GM12878 (cell line): Measurements from ENCODE around the gene ITPR2. TPM values are rescaled to one million over a fixed set of nuclear protein-coding genes. Genes with fewer than 3 reads are reported as not detected.
A peak's percentile ranks its signal among the peaks of the same experiment; 100 is the strongest.

ENCODE experiments used
- ATF7 ChIP-seq: fragments of 450-650 bp; IDR thresholded peaks from 2 replicates; pipeline ENCODE4 v1.6.1; 2016; ENCODE audit warnings: low read depth, mild to moderate bottlenecking
- BMI1 ChIP-seq: fragments of 450-650 bp; IDR thresholded peaks from 2 replicates; pipeline ENCODE4 v1.6.1; 2016; ENCODE audit warnings: mild to moderate bottlenecking, moderate library complexity, borderline replicate concordance
- CEBPB ChIP-seq, 2 experiments: fragments of 150-350 bp in 1 of 2; IDR thresholded peaks; 2 replicates each; pipeline ENCODE4 v1.6.1; 2012 to 2014; ENCODE audit warnings: low read depth in 2 of 2, low read length in 2 of 2, borderline replicate concordance in 1 of 2, inconsistent platforms in 1 of 2
- CHD1 ChIP-seq: IDR thresholded peaks from 2 replicates; pipeline ENCODE4 v1.6.1; 2012; ENCODE audit warnings: low read depth, low read length, improper control_type of control experiment
- CREB1 ChIP-seq: IDR thresholded peaks from 2 replicates; pipeline ENCODE4 v1.6.1; 2012; ENCODE audit warnings: low read depth, mild to moderate bottlenecking, inconsistent platforms
- DPF2 ChIP-seq: fragments of 450-650 bp; IDR thresholded peaks from 2 replicates; pipeline ENCODE4 v1.6.1; 2017; ENCODE audit warnings: mild to moderate bottlenecking
- E2F4 ChIP-seq: IDR thresholded peaks from 2 replicates; pipeline ENCODE4 v1.6.1; 2012; ENCODE audit warnings: low read depth, low read length, improper control_type of control experiment
- GABPA ChIP-seq: IDR thresholded peaks from 2 replicates; pipeline ENCODE4 v1.6.1; 2014; ENCODE audit warnings: antibody characterized with exemption, low read depth, mild to moderate bottlenecking, inconsistent platforms
- HDAC2 ChIP-seq: fragments of 200-600 bp; sonication (generic); IDR thresholded peaks from 2 replicates; pipeline ENCODE4 v1.6.1; 2017
- IKZF1 ChIP-seq: fragments of 450-650 bp; conservative IDR thresholded peaks from 2 replicates; pipeline ENCODE4 v1.6.1; 2017; ENCODE audit warnings: antibody characterized with exemption, mild to moderate bottlenecking
- IKZF2 ChIP-seq, 2 experiments: fragments of 450-650 bp; IDR thresholded peaks; 2 replicates each; pipeline ENCODE4 v1.6.1; 2017; ENCODE audit warnings: mild to moderate bottlenecking in 2 of 2, moderate library complexity in 2 of 2
- MEF2B ChIP-seq: fragments of 450-650 bp; IDR thresholded peaks from 2 replicates; pipeline ENCODE4 v1.6.1; 2018; ENCODE audit warnings: mild to moderate bottlenecking, moderate library complexity; ENCODE audit not compliant: partially characterized antibody, poor library complexity, severe bottlenecking
- MTA2 ChIP-seq: fragments of 450-650 bp; IDR thresholded peaks from 2 replicates; pipeline ENCODE4 v1.6.1; 2016; ENCODE audit warnings: low read depth, mild to moderate bottlenecking, moderate library complexity
- MTA3 ChIP-seq: IDR thresholded peaks from 2 replicates; pipeline ENCODE4 v1.6.1; 2012; ENCODE audit warnings: low read length, inconsistent platforms, borderline replicate concordance
- NBN ChIP-seq: fragments of 450-650 bp; IDR thresholded peaks from 2 replicates; pipeline ENCODE4 v1.6.1; 2016
- NFIC ChIP-seq: IDR thresholded peaks from 2 replicates; pipeline ENCODE4 v1.6.1; 2012; ENCODE audit warnings: low read depth, mild to moderate bottlenecking, inconsistent platforms, low read length, moderate library complexity
- NFXL1 ChIP-seq: fragments of 450-650 bp; IDR thresholded peaks from 2 replicates; pipeline ENCODE4 v1.6.1; 2017; ENCODE audit warnings: antibody characterized with exemption, mild to moderate bottlenecking, borderline replicate concordance
- NFYA ChIP-seq: IDR thresholded peaks from 2 replicates; pipeline ENCODE4 v1.6.1; 2011; ENCODE audit warnings: low read depth, mild to moderate bottlenecking, low read length, improper control_type of control experiment, borderline replicate concordance
- NR2F1 ChIP-seq: fragments of 450-650 bp; conservative IDR thresholded peaks from 2 replicates; pipeline ENCODE4 v1.6.1; 2017; ENCODE audit warnings: mild to moderate bottlenecking
- POLR2AphosphoS5 ChIP-seq: IDR thresholded peaks from 2 replicates; pipeline ENCODE4 v1.6.1; 2011; ENCODE audit warnings: mild to moderate bottlenecking, low read length, inconsistent platforms
- SRF ChIP-seq, 2 experiments: IDR thresholded peaks; 2 replicates each; pipeline ENCODE4 v1.6.1; 2011; ENCODE audit warnings: low read depth in 2 of 2, low read length in 2 of 2, mild to moderate bottlenecking in 1 of 2, moderate library complexity in 1 of 2
- YY1 ChIP-seq: IDR thresholded peaks from 2 replicates; pipeline ENCODE4 v1.6.1; 2011; ENCODE audit warnings: low read depth, mild to moderate bottlenecking, low read length
- ZNF24 ChIP-seq: fragments of 450-650 bp; IDR thresholded peaks from 2 replicates; pipeline ENCODE4 v1.6.1; 2017; ENCODE audit warnings: antibody characterized with exemption, mild to moderate bottlenecking
- polyA plus RNA-seq, 11 experiments: library from polyadenylated mRNA; depleted of rRNA in 4 of 11; unstranded in 6 of 11; stranded (reverse) in 5 of 11; fragments of >200 nt; fragmentation: Nextera tagmentation in 4 of 11; fragmentation: Illumina TruSeq in 1 of 11; extraction: Ambion mirVana in 4 of 11; extraction: Trizol in 1 of 11; gene quantifications; 1 replicate in 1 of 11; 2 replicates in 10 of 11; pipeline versions ENCODE4 v1.2.1 to v1.2.3, GENCODE V29; 2011 to 2016; ENCODE audit warnings: inconsistent platforms in 2 of 11, missing spikeins in 2 of 11, low read depth in 1 of 11
- total RNA-seq, 4 experiments: library from RNA; depleted of rRNA in 3 of 4; stranded (reverse); fragments of >200 nt in 3 of 4; fragmentation: Illumina TruSeq in 1 of 4; extraction: Trizol in 1 of 4; gene quantifications; 2 replicates each; pipeline versions ENCODE4 v1.2.1 to v1.2.3, GENCODE V29; 2013 to 2021
- TF ChIP-seq, protein P1 (sequence below): fragments of 450-650 bp; IDR thresholded peaks from 2 replicates; pipeline ENCODE4 v1.6.1; 2017; ENCODE audit warnings: mild to moderate bottlenecking, moderate library complexity
- TF ChIP-seq, protein P2 (sequence below): fragments of 450-650 bp; IDR thresholded peaks from 2 replicates; pipeline ENCODE4 v1.6.1; 2016; ENCODE audit warnings: mild to moderate bottlenecking

The ITPR2 gene
- total and polyA plus RNA-seq, 10 of the 15 experiments (the other 5 are each of a cell fraction or from before 2014, with no cell fraction given): 7.5 to 76.2 (median 47.1) TPM

GRCh38 chr12:26748741-26749431 is 84.1 kb downstream of the ITPR2 start (continued):
- TF ChIP-seq BMI1 (peak; percentile 51; the same call in 1 of the 2 replicates), POLR2AphosphoS5 (no peak), YY1 (no peak), NBN (peak; percentile 71; the same call in 1 of the 2 replicates), NFIC (peak; percentile 99), CREB1 (no peak), IKZF2 (IDR thresholded peaks at IDR 0.05) (peak; percentile 88), MEF2B (peak; percentile 77), ATF7 (peak; percentile 83), DPF2 (peak; percentile 67; the same call in 1 of the 2 replicates), NFXL1 (no peak), NR2F1 (peak; percentile 67), MTA3 (peak; percentile 96; the same call in 1 of the 2 replicates), E2F4 (no peak), NFYA (no peak), ZNF24 (peak; percentile 25; the same call in 1 of the 2 replicates), HDAC2 (no peak), CHD1 (peak; percentile 88; the same call in 1 of the 2 replicates), SRF (IDR thresholded peaks at IDR 0.05; ENCODE audit: low read depth in 2 of 2, low read length in 2 of 2) (no peak), CEBPB (IDR thresholded peaks at IDR 0.05; ENCODE audit: borderline replicate concordance in 1 of 2, low read depth in 2 of 2, low read length in 2 of 2) (0 out of 4 replicates have a peak, but pooled peaks of 1 of the 2 experiments have one; percentile 46), IKZF1 (peak; percentile 86), MTA2 (peak; percentile 94), GABPA (peak; percentile 60; the same call in 1 of the 2 replicates)
- TF ChIP-seq, protein P1, sequence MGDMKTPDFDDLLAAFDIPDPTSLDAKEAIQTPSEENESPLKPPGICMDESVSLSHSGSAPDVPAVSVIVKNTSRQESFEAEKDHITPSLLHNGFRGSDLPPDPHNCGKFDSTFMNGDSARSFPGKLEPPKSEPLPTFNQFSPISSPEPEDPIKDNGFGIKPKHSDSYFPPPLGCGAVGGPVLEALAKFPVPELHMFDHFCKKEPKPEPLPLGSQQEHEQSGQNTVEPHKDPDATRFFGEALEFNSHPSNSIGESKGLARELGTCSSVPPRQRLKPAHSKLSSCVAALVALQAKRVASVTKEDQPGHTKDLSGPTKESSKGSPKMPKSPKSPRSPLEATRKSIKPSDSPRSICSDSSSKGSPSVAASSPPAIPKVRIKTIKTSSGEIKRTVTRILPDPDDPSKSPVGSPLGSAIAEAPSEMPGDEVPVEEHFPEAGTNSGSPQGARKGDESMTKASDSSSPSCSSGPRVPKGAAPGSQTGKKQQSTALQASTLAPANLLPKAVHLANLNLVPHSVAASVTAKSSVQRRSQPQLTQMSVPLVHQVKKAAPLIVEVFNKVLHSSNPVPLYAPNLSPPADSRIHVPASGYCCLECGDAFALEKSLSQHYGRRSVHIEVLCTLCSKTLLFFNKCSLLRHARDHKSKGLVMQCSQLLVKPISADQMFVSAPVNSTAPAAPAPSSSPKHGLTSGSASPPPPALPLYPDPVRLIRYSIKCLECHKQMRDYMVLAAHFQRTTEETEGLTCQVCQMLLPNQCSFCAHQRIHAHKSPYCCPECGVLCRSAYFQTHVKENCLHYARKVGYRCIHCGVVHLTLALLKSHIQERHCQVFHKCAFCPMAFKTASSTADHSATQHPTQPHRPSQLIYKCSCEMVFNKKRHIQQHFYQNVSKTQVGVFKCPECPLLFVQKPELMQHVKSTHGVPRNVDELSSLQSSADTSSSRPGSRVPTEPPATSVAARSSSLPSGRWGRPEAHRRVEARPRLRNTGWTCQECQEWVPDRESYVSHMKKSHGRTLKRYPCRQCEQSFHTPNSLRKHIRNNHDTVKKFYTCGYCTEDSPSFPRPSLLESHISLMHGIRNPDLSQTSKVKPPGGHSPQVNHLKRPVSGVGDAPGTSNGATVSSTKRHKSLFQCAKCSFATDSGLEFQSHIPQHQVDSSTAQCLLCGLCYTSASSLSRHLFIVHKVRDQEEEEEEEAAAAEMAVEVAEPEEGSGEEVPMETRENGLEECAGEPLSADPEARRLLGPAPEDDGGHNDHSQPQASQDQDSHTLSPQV: 0 out of 2 replicates have a peak, but pooled peaks have one; percentile 22
- TF ChIP-seq, protein P2, sequence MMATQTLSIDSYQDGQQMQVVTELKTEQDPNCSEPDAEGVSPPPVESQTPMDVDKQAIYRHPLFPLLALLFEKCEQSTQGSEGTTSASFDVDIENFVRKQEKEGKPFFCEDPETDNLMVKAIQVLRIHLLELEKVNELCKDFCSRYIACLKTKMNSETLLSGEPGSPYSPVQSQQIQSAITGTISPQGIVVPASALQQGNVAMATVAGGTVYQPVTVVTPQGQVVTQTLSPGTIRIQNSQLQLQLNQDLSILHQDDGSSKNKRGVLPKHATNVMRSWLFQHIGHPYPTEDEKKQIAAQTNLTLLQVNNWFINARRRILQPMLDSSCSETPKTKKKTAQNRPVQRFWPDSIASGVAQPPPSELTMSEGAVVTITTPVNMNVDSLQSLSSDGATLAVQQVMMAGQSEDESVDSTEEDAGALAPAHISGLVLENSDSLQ: no peak
